GM18511 (cell line): ENCODE data around the gene FAM184A.
A peak's percentile ranks its signal among the peaks of the same experiment; 100 is the strongest.
"Not testable (repeated sequence)": the region's sequence is repeated elsewhere in the genome, so short reads cannot be mapped to it uniquely, and the experiment has no call there.

Source experiments
- ATAC-seq: cut with Tn5 transposase; IDR thresholded peaks from one replicate; pipeline ENCODE4 v1.9.1; 2021; ENCODE audit warnings: mild to moderate bottlenecking, moderate library complexity; ENCODE audit not compliant: unreplicated experiment

The FAM184A gene

DNA sequence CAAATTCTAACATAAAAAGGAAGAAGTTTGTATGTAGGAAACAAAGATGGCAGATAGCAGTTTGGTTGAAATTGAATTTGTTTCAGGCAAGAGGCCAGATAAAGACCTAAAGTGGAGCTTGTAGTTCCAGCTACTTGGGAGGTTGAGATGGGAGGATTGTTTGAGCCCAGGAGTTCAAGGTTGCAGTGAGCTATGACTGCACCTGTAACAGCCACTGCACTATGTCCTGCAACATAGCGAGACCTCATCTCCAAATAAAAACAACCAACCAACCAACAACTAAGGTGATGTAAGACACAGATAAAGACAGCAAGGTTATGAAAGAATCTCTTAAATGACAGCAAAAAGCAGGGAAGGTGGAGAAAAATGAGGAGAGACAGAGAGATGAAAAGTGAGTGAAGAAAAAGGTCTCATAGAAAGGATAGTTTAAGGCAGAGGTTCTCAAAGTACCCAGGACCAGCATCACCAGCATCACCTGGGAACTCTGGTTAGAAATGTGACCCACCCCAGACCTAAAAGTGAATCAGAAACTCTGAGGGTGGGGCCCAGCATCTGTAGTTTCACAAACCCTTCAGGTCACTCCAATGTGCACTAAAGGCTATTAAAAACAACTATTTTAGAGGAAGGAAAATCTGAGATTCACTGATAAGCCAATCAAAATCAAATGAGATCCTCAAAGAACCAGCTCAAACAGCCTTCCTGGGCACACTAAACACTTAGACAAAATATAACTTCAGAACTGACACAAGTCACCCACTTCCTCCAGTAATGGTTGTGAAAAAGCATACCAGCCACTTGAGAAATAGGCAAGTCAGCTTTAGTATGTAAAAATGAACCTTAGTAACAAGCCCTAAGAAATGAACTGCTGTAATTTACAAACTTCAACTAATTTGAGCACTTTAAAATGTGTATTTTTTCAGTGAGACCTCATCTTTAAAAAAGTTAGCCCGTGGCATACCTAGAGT is 57.6 kb downstream of the FAM184A start:
- no peak for ATAC-seq

DNA sequence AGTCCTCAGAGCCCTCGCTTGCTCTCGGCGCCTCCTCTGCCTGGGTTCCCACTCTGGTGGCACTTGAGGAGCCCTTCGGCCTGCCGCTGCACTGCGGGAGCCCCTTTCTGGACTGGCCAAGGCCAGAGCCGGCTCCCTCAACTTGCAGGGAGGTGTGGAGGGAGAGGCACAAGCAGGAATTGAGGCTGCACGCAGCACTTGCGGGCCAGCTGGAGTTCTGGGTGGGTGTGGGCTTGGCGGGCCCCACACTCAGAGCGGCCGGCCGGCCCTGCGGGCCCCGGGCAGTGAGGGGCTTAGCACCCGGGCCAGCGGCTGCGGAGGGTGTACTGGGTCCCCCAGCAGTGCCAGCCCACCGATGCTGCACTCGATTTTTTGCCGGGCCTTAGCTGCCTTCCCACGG is 63.3 kb downstream of the FAM184A start:
- ATAC-seq: not testable (repeated sequence)

DNA sequence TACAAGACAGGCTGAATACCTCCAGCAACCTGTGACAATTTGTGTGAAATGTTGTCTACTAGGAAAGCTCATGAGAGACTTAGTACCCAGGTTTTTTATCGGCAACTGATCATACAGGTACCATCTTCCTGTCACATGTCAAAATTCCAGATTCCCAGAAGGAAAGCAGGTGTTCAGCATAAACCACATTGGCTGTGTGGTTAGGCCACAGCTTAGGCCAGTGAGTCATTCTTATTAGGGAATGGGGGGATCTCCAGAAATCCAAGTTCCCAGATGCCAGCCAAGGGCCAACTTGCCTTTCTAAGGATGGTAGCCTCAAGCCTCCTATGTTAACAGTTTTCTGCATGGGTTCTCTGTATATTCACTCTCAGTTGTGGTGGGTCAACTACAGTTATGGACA is 65.9 kb downstream of the FAM184A start:
- no peak for ATAC-seq

DNA sequence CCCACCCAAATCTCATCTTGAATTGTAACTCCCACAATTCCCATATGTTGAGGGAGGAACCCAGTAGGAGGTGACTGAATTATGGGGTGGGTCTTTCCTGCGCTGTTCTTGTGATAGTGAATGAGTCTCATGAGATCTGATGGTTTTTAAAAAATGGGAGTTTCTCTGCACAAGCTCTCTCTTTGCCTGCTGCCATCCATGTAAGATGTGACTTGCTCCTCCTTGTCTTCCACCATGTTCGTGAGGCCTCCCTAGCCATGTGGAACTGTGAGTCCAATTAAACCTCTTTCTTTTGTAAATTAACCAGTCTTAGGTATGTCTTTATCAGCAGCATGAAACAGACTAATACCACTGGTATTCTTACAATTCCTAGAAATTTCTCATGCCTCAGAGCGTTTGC is 69.2 kb downstream of the FAM184A start:
- ATAC-seq: not testable (repeated sequence)

DNA sequence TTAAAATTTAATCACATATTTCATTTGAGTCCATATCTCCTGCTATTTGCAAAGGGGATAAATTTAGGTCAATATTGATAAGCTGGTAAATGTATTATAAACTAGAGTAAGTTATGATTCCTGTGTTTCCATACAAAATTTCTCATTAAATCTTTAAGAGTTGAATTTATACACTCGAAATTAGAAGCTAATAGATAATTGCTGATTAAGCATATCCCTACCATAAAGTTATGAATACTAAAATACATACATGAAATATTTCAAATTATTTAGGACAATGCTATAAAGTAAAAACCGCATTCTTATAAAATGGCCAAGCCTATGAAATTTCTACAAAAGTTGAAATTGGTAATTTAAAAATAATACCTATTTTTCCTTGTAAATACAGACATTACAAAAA is 71.5 kb downstream of the FAM184A start:
- no peak for ATAC-seq

DNA sequence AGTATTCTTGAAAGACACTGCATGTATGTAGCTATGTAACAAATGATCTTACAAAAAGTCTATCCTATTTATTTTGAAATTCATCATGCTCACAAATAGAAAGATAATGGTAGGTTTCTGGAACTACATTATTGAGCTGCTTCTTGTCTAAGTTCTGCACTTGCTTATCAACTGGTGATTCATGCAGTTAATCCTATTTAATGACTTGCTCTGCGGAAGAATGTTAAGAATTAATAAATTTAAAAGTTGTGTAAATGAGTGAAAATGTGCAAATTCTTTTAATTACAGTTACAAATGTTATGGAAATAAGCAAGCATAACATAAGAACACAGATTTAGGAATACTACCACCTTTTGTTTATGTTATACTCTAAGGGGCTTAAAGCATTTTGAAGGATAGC is 76.4 kb downstream of the FAM184A start:
- no peak for ATAC-seq

DNA sequence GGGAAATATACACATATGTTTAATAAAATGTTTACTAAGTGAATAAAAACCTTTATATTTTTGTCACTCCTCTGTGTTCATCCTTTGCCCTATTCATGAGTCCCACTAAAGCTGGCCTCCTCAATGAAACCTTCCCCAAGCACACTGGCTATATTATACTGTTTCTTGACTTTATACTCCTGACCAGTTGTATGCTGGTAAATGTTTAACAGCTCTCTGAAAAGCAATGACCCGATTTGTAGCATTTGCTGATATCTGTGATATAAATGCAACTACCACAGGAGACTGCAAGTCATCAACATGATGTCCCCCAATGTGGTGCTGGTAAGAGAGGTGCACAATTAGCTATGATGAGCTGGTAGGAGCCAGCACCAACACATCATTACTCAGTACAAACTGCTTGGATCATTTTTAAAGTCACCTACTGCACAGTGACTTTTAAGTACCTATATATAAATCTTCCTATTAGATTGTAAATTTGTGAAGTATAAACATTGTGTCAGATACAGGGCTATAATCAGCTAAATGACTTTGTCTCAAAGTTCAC is 78.9 kb downstream of the FAM184A start:
- ATAC-seq: no peak

DNA sequence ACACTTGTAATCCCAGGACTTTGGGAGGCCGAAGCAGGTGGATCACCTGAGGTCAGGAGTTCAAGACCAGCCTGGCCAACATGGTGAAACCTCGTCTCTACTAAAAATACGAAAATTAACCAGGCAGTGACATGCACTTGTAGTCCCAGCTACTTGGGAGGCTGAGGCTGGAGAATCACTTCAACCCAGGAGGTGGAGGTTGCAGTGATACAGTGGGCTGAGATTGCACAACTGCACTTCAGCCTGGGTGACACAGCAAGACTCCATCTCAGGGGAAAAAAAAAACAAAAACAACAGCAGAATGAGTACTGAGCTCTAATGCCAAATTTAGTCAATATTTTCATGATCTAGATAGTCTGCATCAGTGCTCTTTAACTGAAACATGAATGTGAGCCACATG is 81.0 kb downstream of the FAM184A start:
- not testable (repeated sequence) for ATAC-seq

DNA sequence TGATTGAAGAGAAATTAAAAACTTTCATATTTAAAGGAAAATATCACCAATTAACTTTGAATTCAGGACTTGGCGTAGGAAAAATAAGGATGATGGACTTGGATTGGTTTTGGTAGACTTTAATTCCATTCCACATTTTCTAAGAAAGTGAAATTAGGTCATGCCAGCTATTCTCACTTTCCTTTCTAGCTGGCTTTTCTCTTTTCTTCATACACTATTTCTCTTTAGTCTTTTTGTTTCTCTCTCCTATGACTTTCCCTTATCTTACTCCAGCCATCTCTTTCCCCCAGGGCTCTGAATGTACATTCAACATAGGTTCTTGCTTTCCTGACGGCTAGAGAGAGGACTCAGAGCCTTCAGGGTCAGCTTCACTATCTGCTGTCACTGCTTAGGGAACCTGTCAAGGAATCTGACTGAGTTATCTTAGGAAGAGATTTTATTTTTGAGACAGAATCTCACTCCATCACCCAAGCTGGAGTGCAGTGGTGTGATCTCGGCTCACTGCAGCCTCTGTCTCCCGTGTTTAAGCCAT is 82.1 kb downstream of the FAM184A start:
- no peak for ATAC-seq

DNA sequence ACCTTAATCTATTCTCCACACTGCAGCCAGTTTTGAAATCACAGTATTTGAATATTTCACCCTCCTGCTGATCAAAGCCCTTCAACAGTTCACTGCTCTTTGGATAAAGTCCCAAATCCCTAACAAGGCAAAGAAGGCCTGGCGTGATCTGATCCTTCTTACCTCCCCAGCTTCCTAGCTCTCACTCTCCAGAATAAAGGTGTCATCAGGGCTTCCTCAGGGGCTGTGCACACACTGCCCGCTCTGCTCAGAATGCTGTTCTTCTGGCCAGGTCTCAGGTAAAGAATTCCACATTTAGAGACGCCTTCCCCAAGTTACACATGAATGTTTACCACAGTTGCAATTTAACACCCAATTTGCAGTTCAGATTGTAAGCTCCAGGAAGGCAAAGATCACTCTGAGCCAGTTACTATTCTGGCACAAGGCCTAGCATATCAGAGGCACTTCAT is 84.6 kb downstream of the FAM184A start:
- no peak for ATAC-seq

DNA sequence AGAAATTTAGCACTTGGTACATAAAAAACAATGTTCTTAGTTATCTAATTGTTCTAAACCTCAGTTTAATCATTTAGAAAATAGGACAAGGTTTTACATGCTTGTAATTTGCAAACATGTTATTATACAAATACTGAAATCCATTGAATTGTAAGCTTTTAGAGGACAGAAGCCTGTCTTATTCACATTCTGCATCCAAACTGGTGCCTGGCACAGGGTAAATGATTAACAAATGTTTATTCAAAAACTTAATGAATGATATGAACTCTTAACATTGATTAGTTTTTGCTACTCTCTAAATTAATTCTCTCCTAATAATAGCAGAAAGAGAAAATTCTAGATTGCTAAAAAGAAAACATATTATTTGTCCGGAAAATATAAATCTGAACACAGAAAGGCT is 85.1 kb downstream of the FAM184A start:
- no peak for ATAC-seq

DNA sequence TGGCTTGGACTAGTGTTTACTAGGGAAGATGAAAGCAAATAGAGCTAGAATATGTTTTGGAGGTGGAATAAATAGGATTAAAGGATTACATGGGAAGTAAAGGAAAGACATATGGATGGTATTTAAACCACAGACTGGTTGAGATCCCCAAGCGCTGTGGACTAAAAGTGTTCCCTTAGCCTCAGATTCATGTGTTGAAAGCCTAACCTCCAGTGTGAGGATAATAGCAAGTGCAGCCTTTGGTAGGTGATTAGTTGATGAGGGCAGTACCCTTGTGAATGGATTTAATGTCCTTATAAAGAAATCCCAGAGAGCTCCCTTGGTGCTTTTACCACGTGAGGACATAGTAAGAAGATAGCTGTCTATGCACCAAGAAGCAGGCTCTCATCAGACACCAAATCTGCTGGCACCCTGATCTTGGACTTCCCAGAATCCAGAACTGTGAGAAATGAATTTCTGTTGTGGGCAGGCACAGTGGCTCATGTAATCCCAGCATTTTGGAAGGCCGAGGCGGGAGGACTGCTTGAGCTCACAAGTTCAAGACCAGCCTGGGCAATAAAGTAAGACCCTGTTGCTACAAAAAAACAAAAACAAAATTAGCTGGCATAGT is 86.2 kb downstream of the FAM184A start:
- ATAC-seq: no peak

DNA sequence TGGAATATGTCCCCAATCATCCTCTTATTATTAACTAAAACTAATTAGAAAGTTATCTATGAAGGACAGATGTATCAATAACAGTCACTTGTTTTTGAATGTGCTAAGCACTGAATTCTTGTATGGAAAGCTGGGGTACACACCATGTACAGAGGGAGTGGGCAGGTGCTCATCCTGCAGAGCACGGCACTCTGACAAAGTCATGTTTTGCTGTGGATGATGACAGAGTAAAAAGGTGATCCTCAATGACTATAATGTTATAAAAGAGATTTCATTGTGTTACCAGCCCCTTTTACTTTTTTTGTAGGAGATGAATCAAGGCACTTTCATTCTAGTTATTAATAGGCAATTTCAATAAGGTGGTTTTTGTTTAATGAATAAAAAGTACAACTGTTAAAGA is 92.2 kb downstream of the FAM184A start:
- ATAC-seq: no peak

DNA sequence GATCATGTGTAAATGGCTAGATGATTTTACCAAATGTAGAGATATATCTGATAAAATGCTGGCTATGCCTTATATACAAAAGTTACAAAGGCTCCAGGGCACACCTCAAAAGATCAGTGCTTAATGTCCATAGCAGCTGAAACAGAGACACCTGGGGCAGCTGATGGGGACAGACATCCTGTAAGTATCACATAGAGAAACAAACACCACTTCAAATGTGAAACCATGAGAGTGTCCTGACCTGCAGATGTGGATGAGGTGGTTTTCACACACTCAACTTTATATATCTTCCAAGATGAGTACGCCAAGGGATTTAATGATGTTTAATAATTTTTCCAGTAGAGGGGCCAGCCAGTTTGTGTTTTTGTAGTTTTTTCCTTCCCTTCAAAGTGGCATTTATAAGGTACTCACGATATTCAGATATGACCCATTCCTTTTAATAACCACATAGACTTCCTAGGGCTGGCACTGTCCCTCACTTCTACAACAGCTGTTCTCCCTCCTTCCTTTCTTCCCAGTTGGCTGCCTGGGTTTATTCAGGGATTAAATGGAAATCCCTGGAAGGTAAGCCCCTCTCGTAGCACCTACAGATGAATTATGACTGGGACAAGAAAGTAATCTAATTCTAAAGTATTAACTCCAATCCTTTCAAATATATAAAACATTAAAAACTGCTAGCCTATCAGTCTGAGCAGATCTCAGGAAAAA is 93.2 kb downstream of the FAM184A start:
- ATAC-seq: no peak

DNA sequence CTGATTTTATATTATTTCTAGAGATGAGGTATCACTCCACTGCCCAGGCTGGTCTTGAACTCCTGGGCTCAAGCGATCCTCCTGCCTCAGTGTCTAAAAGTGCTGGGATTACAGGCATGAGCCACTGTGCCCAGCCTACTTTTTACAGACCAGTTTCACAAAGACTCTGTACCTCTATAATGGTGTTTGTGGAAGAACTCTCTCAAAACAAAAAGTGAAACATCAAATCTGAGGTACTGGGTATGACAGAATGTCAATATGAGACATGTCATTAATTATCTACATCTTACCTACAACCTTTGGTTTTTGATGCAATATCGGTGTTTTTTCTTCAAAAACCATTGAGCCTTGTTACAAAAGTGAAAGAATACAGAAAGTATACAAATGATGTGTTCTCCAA is 94.1 kb downstream of the FAM184A start:
- ATAC-seq: peak; percentile 55

DNA sequence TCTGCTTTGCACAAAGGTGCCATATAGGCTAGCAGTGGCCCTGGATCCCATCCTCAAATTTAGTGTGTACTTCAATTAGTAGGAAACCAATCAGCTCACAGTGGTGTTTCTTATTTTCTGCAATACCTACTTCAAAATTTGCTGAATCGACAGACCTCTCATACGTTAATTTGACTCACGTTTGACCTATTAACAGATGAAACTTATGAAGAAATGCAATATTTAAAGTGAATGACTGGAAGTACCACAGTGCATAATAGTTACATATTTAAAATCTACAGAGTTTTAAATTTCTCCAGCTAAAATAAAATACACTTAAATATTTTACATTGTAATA is 95.9 kb downstream of the FAM184A start:
- ATAC-seq: no peak

DNA sequence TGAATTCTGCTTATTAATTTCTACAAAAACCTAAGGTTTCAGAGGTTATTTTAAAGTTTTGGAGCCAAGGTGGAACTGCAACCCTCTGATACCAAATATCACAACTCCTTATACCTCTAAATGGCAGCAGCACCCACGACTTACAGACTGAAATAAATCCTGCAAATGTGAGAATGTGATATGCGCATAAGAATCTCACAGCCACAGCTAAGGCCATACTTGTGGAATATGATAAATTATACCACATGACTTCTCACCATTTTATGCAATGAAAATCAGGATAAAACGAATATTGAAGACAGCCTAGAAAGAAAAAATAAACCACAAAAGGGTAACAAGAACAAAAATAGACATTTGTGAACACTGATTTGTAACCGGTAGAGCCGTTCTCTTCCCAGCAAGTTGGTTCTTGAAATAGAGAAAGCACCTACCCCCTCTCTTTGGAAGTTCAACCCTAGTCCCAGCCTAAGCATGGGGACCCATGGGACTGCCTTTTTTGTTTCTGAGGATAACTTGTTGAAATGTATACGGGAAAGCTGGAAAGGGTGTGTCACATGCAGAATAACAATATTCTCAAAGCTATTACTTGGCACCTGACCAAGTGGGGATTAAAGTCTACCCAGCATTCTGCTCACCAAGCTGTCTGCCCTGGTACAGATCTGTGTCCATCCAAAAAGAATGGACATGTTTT is 96.4 kb downstream of the FAM184A start:
- ATAC-seq: no peak

DNA sequence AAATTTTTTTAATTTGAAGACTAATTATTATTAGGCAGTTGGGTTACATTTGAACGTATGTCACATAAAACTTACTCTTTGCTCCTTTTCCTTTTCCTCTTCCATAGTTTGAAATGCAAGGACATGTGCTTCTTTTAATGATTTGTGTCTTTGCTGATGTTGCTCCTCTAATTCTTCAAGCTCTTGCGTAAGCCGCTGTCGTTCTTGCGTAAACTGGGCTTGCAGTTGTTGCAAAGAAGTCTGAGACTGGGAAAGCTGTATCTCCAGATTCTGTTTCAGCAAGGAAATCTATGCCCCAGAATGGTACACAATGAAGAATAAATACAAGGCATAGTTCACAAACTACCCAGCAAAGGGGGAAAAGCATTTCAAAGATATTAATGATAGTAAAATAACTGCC is 98.4 kb downstream of the FAM184A start:
- ATAC-seq: no peak

DNA sequence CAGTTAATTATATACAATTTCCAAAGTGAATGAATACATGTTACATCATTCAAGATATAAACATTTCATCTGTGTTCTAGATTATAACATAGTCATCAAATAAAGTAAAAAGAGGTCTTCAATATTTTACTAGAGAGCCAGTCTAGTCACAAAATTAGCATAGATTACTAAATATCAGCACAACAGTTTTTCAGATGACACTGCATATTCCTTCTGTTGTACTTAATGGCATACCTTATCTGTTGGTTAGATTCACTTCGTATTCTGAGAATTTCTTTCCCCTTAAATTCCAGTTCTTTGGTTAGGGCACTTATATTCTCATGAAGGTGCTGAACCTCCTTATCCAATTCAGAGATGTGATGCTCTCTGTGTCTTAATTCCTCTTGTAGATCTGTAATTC is 103.7 kb downstream of the FAM184A start:
- no peak for ATAC-seq

DNA sequence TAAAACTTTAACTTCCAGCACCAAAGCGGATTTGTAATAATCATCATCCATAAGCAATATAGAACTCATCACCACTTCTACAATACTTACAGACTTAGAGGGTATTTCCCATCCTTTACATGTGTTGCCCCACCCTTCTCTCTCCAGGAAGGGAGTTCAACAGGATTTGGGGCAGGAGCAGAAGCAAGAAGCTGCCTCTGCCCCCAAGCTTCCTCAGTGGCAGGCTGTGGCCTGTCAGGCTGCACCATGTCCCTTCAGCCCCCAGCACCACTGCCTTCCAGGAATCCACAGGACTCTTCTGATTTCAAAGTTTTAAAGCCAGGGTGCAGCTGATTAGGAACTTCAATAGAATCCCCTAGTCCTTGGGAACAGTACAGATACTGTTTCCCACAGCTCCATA is 106.8 kb downstream of the FAM184A start:
- no peak for ATAC-seq

DNA sequence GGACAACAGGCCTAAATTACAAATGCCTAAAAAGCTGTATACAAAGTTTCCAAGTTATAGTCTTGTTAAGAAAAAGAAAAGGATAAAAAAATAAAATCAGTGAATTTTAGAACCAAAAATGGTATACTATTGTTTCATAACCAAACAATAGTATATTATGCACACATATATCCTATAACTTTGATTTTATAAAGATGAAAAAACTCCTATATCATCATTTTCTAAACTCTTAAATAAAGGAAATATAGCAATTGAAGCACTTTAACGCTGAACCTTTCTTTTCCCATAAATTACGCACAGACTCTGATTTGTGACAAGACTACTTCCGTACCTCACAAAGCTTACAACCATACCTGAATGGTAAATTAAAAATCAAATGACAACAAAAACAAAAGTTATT is 107.6 kb downstream of the FAM184A start:
- no peak for ATAC-seq
